ENCODE measurements around the gene C18orf32. TPM values are rescaled to one million over a fixed set of nuclear protein-coding genes. Genes with fewer than 3 reads are reported as not detected.
A peak's percentile ranks its signal among the peaks of the same experiment; 100 is the strongest.

C18orf32 gene
- polyA plus RNA-seq, 3 donors: 27.5 to 134 (median 115) TPM

DNA sequence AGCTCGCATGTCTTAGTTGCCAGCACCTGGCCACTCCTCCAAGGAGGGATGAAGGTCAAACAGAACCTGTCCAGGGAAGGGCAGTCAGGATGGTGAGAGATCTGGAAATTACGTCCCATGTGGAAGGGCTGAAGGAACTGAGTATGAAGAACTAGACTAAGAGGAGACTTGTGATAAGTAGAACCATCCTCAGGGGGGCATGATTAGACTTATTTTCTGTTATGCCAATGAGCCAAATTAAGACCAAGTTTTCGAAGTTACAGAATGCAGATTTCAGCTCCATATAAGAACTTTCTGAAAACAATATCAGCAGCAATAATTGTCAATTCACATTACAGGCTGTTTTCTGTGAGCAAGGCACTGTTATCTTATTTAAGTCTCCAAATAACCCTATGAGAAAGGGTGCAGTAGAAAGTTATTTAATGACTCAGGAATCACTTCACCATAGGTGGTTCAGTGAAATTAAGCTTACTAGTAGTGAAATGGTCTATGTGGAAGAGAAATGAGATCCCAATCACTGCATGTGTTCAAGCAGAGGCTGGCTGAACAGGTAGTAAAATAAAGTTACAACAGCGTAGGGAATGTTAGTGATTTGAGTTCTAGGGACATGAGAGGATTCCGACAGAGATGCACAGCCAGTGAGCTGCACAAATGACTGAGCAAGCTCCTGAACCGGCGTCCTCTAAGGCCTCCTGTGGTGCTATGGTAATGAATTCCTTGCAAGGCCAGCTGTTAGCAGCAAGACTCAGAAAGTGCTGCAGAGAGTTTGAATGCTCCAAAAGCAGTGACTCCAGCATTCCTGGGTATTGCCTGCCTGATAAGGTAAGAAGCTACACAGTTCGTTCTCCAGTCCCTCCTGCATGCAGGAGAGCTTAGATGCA lies 22.1 kb downstream of the C18orf32 start:
- Histone ChIP-seq H3K9ac (ENCODE audit: insufficient read depth, low read length, poor library complexity, severe bottlenecking) (no peak overlapping the region), H3K9me3 (replicated peaks in 1 of 2; ENCODE audit: control insufficient read depth in 1 of 2, insufficient read depth in 1 of 2, low read length in 2 of 2) (no peaks in the 10 kb centered on the region), H3K27ac (ENCODE audit: low read depth in 1 of 2, low read length in 2 of 2) (no peak overlapping the region), H2AFZ (ENCODE audit: insufficient read depth, low read depth, low read length, poor library complexity, severe bottlenecking) (no peak overlapping the region), H3K4me1 (ENCODE audit: control insufficient read depth in 1 of 2, insufficient read depth in 2 of 2, low read length in 2 of 2) (peaks cover 5 to 11% of the 10 kb centered on the region in 2 donors), H4K20me1 (ENCODE audit: insufficient read depth, low read length) (no peaks in the 10 kb centered on the region), H3K36me3 (replicated peaks in 1 of 2; ENCODE audit: control insufficient read depth in 1 of 2, insufficient read depth in 2 of 2, low read length in 2 of 2) (no peaks in the 10 kb centered on the region), H3K79me2 (ENCODE audit: insufficient read depth, low read length) (peaks cover 4% of the 10 kb centered on the region), H3K4me3 (replicated peaks in 1 of 3; ENCODE audit: low read depth in 2 of 3, low read length in 3 of 3) (no peak overlapping the region), H3K27me3 (ENCODE audit: control insufficient read depth in 2 of 2, insufficient read depth in 2 of 2, low read length in 2 of 2) (peaks cover 0 to 3% of the 10 kb centered on the region in 2 donors), H3K4me2 (replicated peaks; ENCODE audit: extremely low read depth, low read length, poor library complexity, severe bottlenecking) (no peak overlapping the region)
- DNase-seq: no peak
- H3K4me1 Mint-ChIP-seq: peaks cover 6% of the 10 kb centered on the region
- no peak overlapping the region for H3K4me3 Mint-ChIP-seq
- peaks cover 1 to 4% (median 2%) of the 10 kb centered on the region in 3 donors for H3K27me3 Mint-ChIP-seq (ENCODE audit: low read depth in 3 of 3)
- 77% methylated on average over 7 of the region's 8 CpGs for WGBS (ENCODE audit: insufficient coverage)
- intact Hi-C loops (cut with micrococcal nuclease): no loop called here
- peaks cover 0 to 2% (median 0%) of the 10 kb centered on the region in 7 donors for H3K9me3 Mint-ChIP-seq
- H3K36me3 Mint-ChIP-seq: no peaks in the 10 kb centered on the region
- peak overlapping the region in 1 of 7 donors; percentile 14 for H3K27ac Mint-ChIP-seq
- TF ChIP-seq CTCF (IDR thresholded peaks at IDR 0.05): no peak

DNA sequence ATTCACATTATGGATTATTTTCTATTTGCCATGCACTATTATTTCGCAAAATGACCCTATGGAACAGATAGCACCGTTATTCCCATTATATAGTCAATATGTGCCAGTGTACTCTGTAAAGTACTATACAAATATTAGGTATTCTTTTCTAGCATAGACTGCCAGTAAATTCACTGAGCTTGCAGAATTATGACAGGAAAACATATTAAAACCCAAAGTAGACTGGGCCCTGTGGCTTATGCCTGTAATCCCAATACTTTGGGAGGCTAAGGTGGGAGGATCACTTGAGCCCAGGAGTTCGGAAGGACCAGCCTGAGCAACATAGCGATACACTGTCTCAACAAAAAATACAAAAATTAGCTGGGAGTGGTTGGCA lies 25.4 kb downstream of the C18orf32 start:
- Histone ChIP-seq H3K4me1 (ENCODE audit: control insufficient read depth in 1 of 2, insufficient read depth in 2 of 2, low read length in 2 of 2) (peaks cover 17 to 25% of the 10 kb centered on the region in 2 donors), H3K4me2 (replicated peaks; ENCODE audit: extremely low read depth, low read length, poor library complexity, severe bottlenecking) (no peak overlapping the region), H3K9ac (ENCODE audit: insufficient read depth, low read length, poor library complexity, severe bottlenecking) (no peak overlapping the region), H3K79me2 (ENCODE audit: insufficient read depth, low read length) (peaks cover 38% of the 10 kb centered on the region), H3K9me3 (replicated peaks in 1 of 2; ENCODE audit: control insufficient read depth in 1 of 2, insufficient read depth in 1 of 2, low read length in 2 of 2) (no peaks in the 10 kb centered on the region), H3K4me3 (replicated peaks in 1 of 3; ENCODE audit: low read depth in 2 of 3, low read length in 3 of 3) (no peak overlapping the region), H3K27ac (ENCODE audit: low read depth in 1 of 2, low read length in 2 of 2) (no peak overlapping the region), H3K27me3 (ENCODE audit: control insufficient read depth in 2 of 2, insufficient read depth in 2 of 2, low read length in 2 of 2) (no peaks in the 10 kb centered on the region), H3K36me3 (replicated peaks in 1 of 2; ENCODE audit: control insufficient read depth in 1 of 2, insufficient read depth in 2 of 2, low read length in 2 of 2) (no peaks in the 10 kb centered on the region), H2AFZ (ENCODE audit: insufficient read depth, low read depth, low read length, poor library complexity, severe bottlenecking) (no peak overlapping the region), H4K20me1 (ENCODE audit: insufficient read depth, low read length) (peaks cover 31% of the 10 kb centered on the region)
- no CpG with 5 or more reads among the region's 4 CpGs for WGBS (ENCODE audit: insufficient coverage)
- Mint-ChIP-seq H3K27ac (no peak overlapping the region), H3K4me3 (no peak overlapping the region), H3K36me3 (peaks cover 2 to 4% of the 10 kb centered on the region in 2 donors), H3K4me1 (peaks cover 24% of the 10 kb centered on the region), H3K27me3 (ENCODE audit: low read depth in 3 of 3) (peaks cover 0 to 2% (median 2%) of the 10 kb centered on the region in 3 donors), H3K9me3 (peaks cover 0 to 2% (median 0%) of the 10 kb centered on the region in 7 donors)
- no peak for TF ChIP-seq CTCF (IDR thresholded peaks at IDR 0.05)
- intact Hi-C loops (cut with micrococcal nuclease): loop anchor here (1.0 to 2.0 kb wide), 2 partner anchors 25 to 31 kb away; partner anchors contain the start of genes C18orf32 (in 1 of the 2) and RPL17 (in 1 of the 2)
- DNase-seq: no peak
